ENCODE data around the gene SLC6A13.

The SLC6A13 gene

DNA sequence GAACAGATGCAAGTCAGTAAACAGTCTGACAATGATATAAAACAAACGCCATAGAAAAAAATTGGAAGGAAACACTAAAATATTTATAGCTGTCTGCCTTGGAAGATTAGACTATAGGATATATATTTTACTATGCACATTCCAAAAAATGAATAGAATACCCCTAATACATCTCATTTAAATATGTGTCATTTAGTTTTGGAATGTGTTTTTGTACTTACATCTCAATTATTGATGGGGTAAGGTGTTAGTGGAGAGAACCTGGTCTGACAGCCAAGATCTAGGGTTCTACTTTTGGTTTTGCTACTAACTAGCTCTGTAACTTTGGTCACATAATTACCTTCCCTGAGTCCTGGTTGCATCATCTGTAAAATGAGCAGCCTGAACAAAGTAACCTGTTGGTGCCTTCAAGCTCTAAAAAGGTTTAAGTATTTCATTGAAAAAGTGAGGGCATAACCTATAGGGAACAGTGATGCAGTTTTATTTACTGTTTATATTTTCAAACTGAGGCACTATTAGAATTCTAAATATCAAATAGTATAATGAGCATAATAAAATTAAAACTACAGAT lies 28.6 kb upstream of the SLC6A13 start:
- Histone ChIP-seq H3K4me1 (no peaks in the 10 kb centered on the region), H3K9ac (no peak overlapping the region), H3K27me3 (no peaks in the 10 kb centered on the region), H3K9me3 (no peaks in the 10 kb centered on the region), H3K27ac (no peak overlapping the region), H3K4me3 (no peak overlapping the region), H3K36me3 (peaks cover 90% of the 10 kb centered on the region), H3K4me2 (no peak overlapping the region), H4K20me1 (peaks cover 71% of the 10 kb centered on the region)
- no peak for TF ChIP-seq Cebpa-rat (IDR thresholded peaks at IDR 0.05)

DNA sequence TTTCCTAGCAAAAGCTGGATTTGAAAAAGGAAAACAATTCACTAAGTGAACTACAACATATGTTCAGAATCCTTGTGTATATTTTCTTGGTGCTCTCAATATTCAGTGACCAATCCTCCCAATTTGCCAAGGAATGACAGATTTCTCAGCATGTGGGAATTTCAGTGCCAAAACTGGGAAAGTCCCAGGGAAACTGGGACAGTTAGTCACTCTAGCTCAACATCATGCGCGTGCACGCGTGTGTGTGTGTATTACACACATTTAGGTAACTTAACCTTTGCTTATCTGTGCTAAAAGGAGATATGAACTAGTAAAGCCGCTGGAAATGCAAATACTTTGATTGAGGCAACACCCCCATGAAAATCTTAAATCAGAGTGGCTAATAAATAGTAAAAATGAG lies 26.1 kb upstream of the SLC6A13 start:
- TF ChIP-seq Cebpa-rat (IDR thresholded peaks at IDR 0.05): no peak
- Histone ChIP-seq H3K36me3 (peaks cover 90% of the 10 kb centered on the region), H3K4me3 (no peak overlapping the region), H3K4me2 (no peak overlapping the region), H4K20me1 (peaks cover 82% of the 10 kb centered on the region), H3K9ac (no peak overlapping the region), H3K4me1 (no peaks in the 10 kb centered on the region), H3K27me3 (no peaks in the 10 kb centered on the region), H3K27ac (no peak overlapping the region), H3K9me3 (no peaks in the 10 kb centered on the region)

DNA sequence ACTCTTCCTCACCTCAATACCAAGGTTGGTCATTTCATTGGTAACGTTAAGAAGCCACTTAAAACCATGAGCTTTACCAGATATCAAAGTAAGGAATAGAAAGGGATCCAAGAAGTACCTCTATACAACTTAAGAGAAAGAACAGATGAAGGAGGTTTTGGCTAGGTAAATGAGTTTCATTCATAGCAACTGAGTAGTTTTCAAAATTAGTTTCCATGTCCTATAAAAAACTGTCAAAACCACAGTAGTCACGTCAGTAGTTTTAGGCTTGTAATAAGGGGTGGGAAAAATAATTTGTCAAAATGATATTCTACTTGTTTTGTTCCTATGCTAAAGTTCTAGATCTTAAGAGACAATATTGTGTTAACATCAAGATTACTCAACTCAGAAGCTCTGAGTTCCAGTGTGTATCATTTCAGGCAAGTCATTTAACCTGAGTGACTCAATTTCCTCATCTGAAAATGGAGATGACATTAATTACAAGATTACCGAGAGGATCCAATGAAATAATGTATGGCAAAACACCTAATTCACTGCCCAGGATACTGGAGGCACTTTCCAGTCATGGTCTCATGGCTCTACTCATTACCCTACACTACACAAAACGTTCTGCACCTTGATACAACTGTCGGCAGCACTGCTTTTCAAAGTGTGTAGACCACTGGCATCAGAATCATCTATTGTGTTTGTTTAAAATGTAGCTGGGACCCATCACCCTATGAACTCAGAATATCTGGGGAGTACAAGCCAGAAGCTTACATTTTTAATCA lies 24.1 kb upstream of the SLC6A13 start:
- Histone ChIP-seq H3K4me3 (no peak overlapping the region), H3K9ac (no peak overlapping the region), H3K36me3 (peaks cover 90% of the 10 kb centered on the region), H3K4me2 (no peak overlapping the region), H3K4me1 (no peaks in the 10 kb centered on the region), H3K27ac (no peak overlapping the region), H4K20me1 (peaks cover 81% of the 10 kb centered on the region), H3K9me3 (no peaks in the 10 kb centered on the region), H3K27me3 (no peaks in the 10 kb centered on the region)
- TF ChIP-seq Cebpa-rat (IDR thresholded peaks at IDR 0.05): no peak

DNA sequence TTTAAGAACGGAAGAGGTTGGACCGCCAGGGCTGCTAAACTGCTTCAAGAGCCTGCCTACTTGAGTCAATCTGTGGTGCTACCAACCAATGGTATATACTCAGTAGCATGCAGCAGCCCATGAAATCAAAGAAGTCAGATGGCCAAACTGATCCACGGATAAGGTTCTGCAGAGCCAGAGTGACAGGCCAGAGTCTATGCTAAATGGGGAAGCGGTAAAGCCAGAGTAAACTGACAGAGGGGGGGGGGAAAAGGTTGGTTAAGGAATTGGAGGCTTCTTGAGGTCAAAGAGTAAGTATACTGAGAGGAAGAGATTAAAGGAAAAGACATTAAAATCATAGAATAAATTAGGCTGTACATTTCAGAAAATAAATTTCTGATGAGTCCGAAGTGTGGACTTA lies 15.4 kb upstream of the SLC6A13 start:
- Histone ChIP-seq H3K27me3 (no peaks in the 10 kb centered on the region), H4K20me1 (peaks cover 12% of the 10 kb centered on the region; the same call in 1 of the 2 replicates), H3K36me3 (peaks cover 31% of the 10 kb centered on the region), H3K27ac (no peak overlapping the region), H3K4me1 (no peaks in the 10 kb centered on the region), H3K9me3 (no peaks in the 10 kb centered on the region), H3K9ac (no peak overlapping the region), H3K4me3 (no peak overlapping the region), H3K4me2 (no peak overlapping the region)
- no peak for TF ChIP-seq Cebpa-rat (IDR thresholded peaks at IDR 0.05)

DNA sequence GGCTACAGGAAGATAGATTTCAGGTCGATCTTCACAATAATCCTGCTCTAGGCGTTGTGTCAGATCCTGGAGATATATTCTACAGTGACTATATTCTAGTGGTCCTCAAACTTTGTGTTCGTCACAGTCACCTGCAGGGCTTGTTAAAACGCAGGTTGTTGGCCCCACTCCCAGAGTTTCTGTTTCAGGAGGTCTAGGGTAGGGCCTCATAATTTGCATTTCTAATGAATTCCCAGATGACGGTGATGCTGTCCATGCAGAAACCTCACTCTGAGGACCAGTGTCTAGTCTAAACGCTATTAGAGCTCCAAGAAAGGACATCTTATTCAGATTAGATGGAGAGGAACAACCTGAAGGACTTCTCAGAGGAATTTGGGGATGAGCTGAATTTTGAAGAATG lies 13.2 kb upstream of the SLC6A13 start:
- Histone ChIP-seq H3K27me3 (no peaks in the 10 kb centered on the region), H3K36me3 (peaks cover 15% of the 10 kb centered on the region), H3K9ac (no peak overlapping the region), H3K4me1 (no peaks in the 10 kb centered on the region), H3K9me3 (no peaks in the 10 kb centered on the region), H3K4me3 (no peak overlapping the region), H3K4me2 (no peak overlapping the region), H4K20me1 (no peaks in the 10 kb centered on the region), H3K27ac (no peak overlapping the region)
- TF ChIP-seq Cebpa-rat (IDR thresholded peaks at IDR 0.05): no peak

DNA sequence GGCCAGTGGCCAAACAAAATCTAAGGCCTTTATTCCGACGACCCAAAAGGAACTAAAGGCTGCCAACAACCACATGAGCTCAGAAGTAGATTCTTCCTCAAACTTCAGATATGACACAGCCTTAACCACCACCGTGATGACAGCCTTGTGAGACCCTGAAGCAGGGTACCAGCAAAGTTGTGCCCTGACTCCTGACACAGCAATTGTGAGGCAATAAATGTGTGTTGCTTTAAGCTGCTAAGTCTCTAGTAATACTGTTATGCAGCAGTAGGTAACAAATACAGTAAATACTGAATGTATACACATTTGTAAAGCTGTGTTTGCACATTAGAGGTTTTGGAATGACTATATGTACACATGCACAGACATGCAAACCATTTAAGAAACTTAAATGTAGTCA lies 10.7 kb upstream of the SLC6A13 start:
- H3K27ac ChIP-seq: no peak overlapping the region
- no peak overlapping the region for H3K4me2 ChIP-seq
- TF ChIP-seq Cebpa-rat (IDR thresholded peaks at IDR 0.05): no peak
- H4K20me1 ChIP-seq: no peaks in the 10 kb centered on the region
- H3K4me1 ChIP-seq: no peaks in the 10 kb centered on the region
- H3K4me3 ChIP-seq: no peak overlapping the region
- H3K27me3 ChIP-seq: no peaks in the 10 kb centered on the region
- H3K9me3 ChIP-seq: no peaks in the 10 kb centered on the region
- H3K9ac ChIP-seq: no peak overlapping the region
- no peaks in the 10 kb centered on the region for H3K36me3 ChIP-seq

DNA sequence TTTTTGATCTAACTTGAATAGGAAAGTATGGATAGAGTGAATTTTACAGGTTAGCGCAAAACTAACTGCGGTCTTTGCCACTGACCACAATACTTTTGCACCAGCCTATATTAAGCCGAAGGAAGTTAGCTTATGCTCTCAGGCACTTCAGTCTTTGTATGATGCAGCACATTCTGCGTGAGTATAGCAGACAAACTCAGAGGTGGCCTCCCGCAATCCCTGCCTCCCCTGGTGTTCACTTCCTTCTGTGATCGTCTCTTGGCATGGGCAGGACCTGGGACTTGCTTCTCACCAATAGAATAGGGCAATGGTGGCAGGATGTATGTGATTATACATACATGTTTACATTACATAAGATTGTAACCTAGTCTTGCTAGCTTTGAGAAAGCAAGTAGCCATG lies 10.3 kb upstream of the SLC6A13 start:
- Histone ChIP-seq H3K27ac (no peak overlapping the region), H3K9me3 (no peaks in the 10 kb centered on the region), H3K4me2 (no peak overlapping the region), H3K9ac (no peak overlapping the region), H3K4me1 (no peaks in the 10 kb centered on the region), H3K27me3 (no peaks in the 10 kb centered on the region), H3K4me3 (no peak overlapping the region), H3K36me3 (no peaks in the 10 kb centered on the region), H4K20me1 (no peaks in the 10 kb centered on the region)
- TF ChIP-seq Cebpa-rat (IDR thresholded peaks at IDR 0.05): no peak

DNA sequence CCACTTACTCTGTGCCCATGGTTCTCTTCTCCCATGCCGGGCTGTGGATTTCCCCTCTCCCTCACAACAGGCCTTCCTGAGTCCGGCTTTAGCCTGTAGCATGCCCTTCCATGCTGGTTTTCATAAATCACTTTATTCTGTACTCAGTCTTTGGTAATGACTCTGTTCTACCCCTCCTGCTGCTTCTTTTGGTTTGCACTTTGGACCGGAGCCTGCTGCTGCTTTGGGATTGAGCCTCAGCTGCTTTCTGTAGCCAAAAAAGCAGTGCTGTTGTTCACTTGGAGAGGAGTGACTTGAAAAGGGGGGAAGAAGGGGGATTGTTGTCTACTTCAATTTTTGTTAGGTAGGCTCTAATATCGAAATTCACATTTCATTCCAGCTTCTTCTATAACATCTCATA lies 8.5 kb upstream of the SLC6A13 start:
- Histone ChIP-seq H3K27me3 (no peaks in the 10 kb centered on the region), H3K27ac (no peak overlapping the region), H3K4me1 (no peaks in the 10 kb centered on the region), H3K4me2 (no peak overlapping the region), H4K20me1 (no peaks in the 10 kb centered on the region), H3K4me3 (no peak overlapping the region), H3K9ac (no peak overlapping the region), H3K9me3 (no peaks in the 10 kb centered on the region), H3K36me3 (no peaks in the 10 kb centered on the region)
- no peak for TF ChIP-seq Cebpa-rat (IDR thresholded peaks at IDR 0.05)

DNA sequence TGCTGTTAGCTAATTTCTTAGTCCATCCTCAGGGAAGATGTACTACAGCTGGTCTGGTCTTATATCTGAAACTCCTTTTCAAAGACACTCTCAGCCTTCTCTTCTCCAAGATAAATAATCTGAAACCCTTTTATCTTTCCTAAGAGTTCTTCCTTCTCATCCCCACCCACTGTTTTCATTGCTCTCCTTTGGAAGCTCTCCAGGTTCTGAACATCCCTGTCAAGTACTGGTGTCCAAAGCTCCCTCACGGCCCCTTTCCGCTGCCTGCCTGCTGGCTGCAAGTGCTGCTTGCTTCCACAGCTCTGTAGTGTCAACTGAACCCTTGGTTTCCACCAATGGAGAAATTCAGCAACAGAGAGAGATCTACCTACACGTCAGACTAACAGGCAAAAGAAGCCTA lies 6.6 kb upstream of the SLC6A13 start:
- Histone ChIP-seq H3K27me3 (no peaks in the 10 kb centered on the region), H3K4me3 (no peak overlapping the region), H3K9me3 (no peaks in the 10 kb centered on the region), H3K9ac (no peak overlapping the region), H4K20me1 (no peaks in the 10 kb centered on the region), H3K4me1 (no peaks in the 10 kb centered on the region), H3K4me2 (no peak overlapping the region), H3K27ac (no peak overlapping the region), H3K36me3 (no peaks in the 10 kb centered on the region)
- TF ChIP-seq Cebpa-rat (IDR thresholded peaks at IDR 0.05): no peak

DNA sequence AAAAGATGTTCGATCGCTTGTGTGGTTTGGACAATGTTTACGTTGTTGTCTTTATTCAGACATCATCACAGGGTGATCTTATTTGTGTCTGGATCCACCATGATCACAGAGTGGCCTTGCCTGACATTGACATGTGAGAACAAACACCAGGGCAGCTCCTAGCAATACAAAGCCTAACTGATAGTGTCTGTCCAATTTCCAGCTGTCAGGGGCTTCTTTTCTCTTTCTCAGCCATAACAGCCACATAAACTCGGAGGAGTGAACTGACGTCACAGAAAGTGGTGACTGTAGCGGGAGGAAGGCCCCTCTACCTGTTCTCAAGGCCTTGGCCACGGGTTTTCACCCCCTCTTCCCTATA lies 5.8 kb upstream of the SLC6A13 start:
- no peak for TF ChIP-seq Cebpa-rat (IDR thresholded peaks at IDR 0.05)
- Histone ChIP-seq H3K4me2 (no peak overlapping the region), H3K9ac (no peak overlapping the region), H3K27ac (no peak overlapping the region), H3K4me3 (no peak overlapping the region), H4K20me1 (no peaks in the 10 kb centered on the region), H3K27me3 (no peaks in the 10 kb centered on the region; the same call in 1 of the 2 replicates), H3K36me3 (no peaks in the 10 kb centered on the region), H3K4me1 (no peaks in the 10 kb centered on the region), H3K9me3 (no peaks in the 10 kb centered on the region)
